Activated naive CD4-positive, alpha-beta T cell treated with anti-CD3 and anti-CD28 coated beads, Interleukin-2, amount 50 U/mL, for 72 hours (primary cell): ENCODE measurements around the gene DAAM2. TPM values are rescaled to one million over a fixed set of nuclear protein-coding genes. Genes with fewer than 3 reads are reported as not detected.

ENCODE experiments used
- ATAC-seq, 2 donors: fragments of 150-1000 bp; cut with Tn5 transposase; 2 replicates each; pipeline ENCODE4 v1.10.0; 2021; ENCODE audit warnings: mild to moderate bottlenecking in 2 of 2, moderate library complexity in 2 of 2
- DNase-seq, 2 donors: peaks; one replicate each; pipeline ENCODE4 v3.0.0; 2021 to 2022; ENCODE audit warnings: low spot score in 2 of 2
- H3K27ac Mint-ChIP-seq, 2 donors: one replicate each; pipeline ENCODE4 v1.8.0; 2022; ENCODE audit warnings: mild to moderate bottlenecking in 2 of 2, mixed read lengths in 2 of 2
- H3K36me3 Mint-ChIP-seq, 2 donors: one replicate each; pipeline ENCODE4 v1.8.0; 2022; ENCODE audit warnings: mixed read lengths in 2 of 2
- H3K9me3 Mint-ChIP-seq, 2 donors: one replicate each; pipeline ENCODE4 v1.8.0; 2022; ENCODE audit warnings: mixed read lengths in 2 of 2
- total RNA-seq, 2 donors: library from RNA; stranded (reverse); gene quantifications; one replicate each; pipeline ENCODE4 v1.2.3, GENCODE V29; 2022

The DAAM2 gene
- total RNA-seq, 2 donors from 2014 or later, result not detected

DNA sequence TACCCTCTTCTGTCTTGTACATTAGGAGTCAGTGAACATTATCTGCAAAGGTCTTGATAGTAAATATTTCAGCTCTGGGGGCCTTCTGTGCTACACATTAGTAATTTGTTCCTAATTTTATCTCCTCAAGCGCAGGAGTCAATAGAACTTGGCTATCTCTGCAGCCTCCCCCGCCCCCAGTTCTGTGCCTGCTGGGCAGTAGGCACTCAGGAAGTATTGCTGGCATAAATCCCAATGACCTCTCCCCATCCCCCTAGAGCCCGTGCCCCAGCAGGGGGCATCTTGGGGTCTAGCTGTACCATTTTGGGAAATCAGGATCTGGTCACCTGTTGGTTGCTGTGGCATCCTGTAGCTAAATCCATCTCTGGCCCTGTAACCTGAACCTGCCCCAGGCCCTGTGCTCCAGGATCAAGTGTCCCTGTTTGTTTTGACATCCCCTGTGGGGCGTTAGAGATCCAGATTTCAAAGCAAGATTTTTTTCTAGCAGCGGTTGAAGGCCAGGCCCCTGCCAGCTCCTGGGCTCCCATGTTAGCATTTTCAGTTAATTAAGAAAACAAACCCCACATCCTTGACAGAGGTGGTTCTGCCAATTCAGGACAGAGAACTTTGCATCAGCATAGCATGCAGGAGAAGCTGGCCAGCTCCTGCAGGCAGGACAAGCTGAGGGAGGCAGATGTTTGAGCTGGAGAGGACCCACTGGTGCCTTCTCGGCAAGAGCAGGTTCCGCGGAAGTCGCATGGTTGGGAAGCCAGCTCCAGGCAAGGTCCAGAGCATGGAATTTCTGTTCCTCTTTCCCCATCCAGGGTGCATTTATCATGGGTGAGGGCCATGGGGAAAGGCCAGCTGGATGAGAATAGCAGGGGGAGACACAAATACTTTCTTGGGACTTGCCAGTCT, 32.1 kb downstream of the DAAM2 start:
- Mint-ChIP-seq H3K27ac (no peak overlapping the region), H3K9me3 (no peaks in the 10 kb centered on the region), H3K36me3 (no peaks in the 10 kb centered on the region)
- DNase-seq, result no peak
- ATAC-seq, result no peak

DNA sequence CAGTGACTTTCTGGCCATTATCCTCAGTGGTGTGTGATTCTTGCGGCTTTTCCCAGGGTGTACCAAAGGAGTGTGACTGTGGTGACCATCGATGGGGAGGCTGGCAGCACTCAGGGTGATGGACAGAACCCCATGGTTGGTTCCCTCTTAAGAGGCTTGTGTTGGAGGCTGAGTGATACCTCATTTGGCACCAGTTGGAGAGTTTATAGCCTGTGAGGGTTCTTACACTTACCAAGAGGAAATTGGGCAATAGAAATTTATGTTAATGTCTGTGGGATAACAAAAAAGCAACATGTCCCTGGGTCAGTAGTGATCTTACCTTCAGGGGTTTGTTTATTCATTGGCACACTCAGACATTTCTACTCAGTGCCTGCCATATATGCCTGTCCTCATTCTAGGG, 37.2 kb downstream of the DAAM2 start:
- no peaks in the 10 kb centered on the region for H3K36me3 Mint-ChIP-seq
- no peak for DNase-seq
- no peak overlapping the region for H3K27ac Mint-ChIP-seq
- H3K9me3 Mint-ChIP-seq, result no peaks in the 10 kb centered on the region
- no peak for ATAC-seq

DNA sequence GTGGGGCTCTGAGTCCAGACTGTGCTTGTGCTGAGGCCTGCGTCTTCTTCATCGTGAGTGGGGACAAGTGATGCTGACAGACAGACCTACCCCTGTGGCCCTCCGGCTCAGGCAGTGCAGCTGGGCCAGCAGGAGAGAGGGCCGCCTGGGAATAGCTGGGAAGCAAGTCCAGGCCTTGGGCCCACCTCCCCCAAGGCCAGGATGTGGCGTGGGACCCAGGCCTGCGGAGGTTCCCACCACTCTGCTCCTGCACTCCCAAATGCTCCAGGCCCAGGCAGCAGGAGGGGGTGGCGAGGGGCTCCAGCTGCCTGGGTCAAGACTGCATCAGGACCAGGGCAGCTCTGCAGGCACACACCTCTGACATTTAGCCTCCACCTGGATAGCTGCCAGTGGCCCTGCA, 38.3 kb downstream of the DAAM2 start:
- Mint-ChIP-seq H3K27ac (no peak overlapping the region), H3K9me3 (no peaks in the 10 kb centered on the region), H3K36me3 (no peaks in the 10 kb centered on the region)
- no peak for ATAC-seq
- DNase-seq, result no peak

DNA sequence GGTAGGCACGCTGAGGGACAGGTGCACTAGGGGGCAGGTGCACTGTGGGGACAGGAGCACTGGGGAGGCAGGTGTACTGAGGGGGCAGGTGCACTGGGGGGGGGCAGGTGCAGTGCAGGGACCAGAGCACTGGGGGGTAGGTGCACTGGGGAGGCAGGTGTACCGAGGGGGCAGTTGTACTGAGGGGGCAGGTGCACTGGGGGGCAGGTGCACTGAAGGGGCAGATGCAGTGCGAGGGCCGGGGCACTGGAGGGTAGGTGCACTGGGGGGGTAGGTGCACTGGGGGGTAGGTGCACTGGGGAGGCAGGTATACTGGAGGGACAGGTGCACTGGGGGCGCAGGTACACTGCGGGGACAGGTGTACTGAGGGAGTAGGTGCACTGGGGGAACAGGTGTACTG, 39.5 kb downstream of the DAAM2 start:
- H3K27ac Mint-ChIP-seq, result no peak overlapping the region
- DNase-seq (no peak), ATAC-seq (no peak)
- no peaks in the 10 kb centered on the region for H3K9me3 Mint-ChIP-seq
- H3K36me3 Mint-ChIP-seq, result no peaks in the 10 kb centered on the region

DNA sequence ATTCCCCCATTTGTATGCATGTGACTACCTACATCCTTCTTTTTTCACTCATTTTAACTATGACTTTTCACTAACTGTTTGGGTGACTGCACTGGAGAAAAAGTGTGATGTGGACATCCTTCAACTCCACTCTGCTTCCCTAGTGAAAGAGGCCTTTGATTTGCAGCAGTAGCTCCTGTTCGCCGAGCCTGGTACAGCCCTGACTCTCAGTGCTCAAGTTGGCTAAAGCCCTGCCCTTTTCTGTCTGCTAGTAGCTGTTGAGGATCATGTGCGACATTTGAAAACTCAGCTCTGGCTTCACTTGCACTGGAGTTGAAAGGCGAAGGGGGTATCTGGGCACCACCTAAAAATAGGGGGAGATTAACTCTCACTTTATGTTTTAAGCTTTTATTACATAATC, 42.1 kb downstream of the DAAM2 start:
- H3K27ac Mint-ChIP-seq, result no peak overlapping the region
- no peaks in the 10 kb centered on the region for H3K9me3 Mint-ChIP-seq
- H3K36me3 Mint-ChIP-seq, result no peaks in the 10 kb centered on the region
- ATAC-seq, result no peak
- DNase-seq, result no peak

DNA sequence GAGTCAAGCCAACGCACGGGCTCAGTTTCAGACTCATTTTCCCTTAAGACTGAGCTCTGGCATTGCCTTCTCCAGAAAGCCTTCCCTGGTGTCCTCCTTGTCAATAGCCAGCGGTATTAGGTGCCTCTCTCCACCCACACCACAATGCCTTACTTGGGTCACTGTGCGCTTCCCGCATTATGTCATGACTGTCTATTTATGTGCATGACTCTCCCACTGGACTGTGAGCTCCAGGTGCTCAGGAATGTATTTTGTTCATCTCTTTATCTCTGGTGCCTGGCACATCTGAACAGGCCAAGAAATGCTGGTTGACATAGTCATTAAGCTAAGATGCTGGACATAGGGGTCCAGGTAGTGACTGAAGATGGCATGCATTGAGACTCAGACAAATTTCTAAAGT, 42.7 kb downstream of the DAAM2 start:
- H3K9me3 Mint-ChIP-seq, result no peaks in the 10 kb centered on the region
- no peak for DNase-seq
- no peak overlapping the region for H3K27ac Mint-ChIP-seq
- no peaks in the 10 kb centered on the region for H3K36me3 Mint-ChIP-seq
- no peak for ATAC-seq

DNA sequence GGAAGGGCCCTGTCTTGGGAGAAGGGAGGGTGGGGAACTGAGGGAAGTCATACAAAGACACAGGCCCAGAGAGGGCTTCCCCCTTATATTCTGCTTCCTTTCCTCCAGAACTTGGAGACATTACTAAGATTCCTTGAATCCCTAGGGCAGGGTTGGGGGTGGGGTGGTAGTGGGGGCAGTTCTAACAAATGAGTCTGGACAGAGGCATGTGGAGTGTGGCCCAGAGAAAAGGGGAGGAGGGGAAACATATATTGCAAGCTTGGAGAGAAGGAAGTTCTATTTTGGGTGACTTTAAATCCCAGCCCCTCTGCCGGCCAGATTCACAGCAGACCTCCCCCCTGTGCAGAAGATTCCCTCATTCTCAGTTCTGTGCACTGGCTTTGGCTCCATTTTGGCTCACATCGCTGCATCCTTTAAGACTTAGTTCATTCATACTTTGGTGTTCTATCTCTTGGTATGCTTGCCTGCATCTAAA, 43.7 kb downstream of the DAAM2 start:
- no peak overlapping the region for H3K27ac Mint-ChIP-seq
- DNase-seq (no peak), ATAC-seq (no peak)
- no peaks in the 10 kb centered on the region for H3K9me3 Mint-ChIP-seq
- no peaks in the 10 kb centered on the region for H3K36me3 Mint-ChIP-seq

DNA sequence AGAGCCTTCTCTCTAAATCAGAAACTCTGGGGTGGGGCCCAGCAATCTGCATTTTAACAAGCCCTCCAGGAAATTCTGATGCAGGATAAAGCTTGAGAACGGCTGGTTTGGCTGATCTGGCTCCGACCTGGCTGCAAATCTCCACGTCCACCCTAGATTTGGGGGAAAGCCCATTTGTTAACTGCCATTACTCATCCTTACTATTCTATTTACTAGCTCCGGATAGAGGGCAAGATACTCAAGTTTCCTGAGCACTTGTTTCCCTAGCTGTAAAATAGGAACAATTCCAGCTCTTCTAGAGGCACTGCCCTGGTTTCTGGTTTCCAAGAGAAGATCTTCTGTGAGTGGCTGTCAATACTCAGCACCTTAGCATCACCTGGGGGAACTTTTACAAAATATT, 44.4 kb downstream of the DAAM2 start:
- Mint-ChIP-seq H3K27ac (no peak overlapping the region), H3K36me3 (no peaks in the 10 kb centered on the region), H3K9me3 (no peaks in the 10 kb centered on the region)
- DNase-seq (no peak), ATAC-seq (no peak)

DNA sequence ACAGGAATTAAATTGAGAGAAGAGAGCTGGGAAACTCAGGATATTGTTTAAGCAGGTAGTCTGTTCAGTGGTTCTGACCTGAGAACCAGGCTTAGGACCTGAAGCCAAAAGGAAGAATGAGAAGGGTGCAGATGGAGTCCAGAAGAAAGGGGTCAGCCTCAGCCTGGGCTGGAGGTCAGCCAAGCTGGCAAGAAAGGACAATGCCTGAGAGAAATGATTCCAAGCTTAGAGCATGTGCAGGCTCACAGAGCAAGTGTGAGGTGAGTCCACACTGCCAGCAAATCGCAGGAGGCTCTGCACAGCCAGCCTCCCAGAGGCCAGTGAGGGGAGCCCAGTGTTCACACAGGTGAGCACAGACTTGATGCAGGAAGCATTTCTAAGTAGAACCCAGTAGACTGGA, 47.3 kb downstream of the DAAM2 start:
- Mint-ChIP-seq H3K9me3 (no peaks in the 10 kb centered on the region), H3K27ac (no peak overlapping the region), H3K36me3 (no peaks in the 10 kb centered on the region)
- ATAC-seq (no peak), DNase-seq (no peak)

DNA sequence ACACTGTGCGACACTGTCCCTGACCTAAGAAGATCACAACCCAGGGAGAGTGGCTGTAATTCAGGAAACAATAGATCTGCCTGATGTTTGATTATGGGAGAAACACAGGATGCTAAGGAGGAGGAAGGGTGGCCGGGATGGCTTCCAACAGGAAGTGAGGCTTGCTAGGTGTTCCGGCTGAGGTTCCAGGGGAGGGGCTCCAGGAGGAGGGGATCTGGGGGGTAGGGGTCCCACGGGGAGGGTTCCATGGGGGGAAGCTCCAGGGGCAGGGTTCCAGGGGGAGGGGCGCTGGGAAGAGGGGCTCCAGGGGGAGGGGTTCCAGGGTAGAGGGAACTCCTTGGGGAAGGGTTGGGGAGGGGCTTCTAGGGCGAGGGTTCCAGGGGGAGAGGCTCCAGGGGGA, 48.6 kb downstream of the DAAM2 start:
- H3K27ac Mint-ChIP-seq, result no peak overlapping the region
- DNase-seq (no peak), ATAC-seq (no peak)
- H3K36me3 Mint-ChIP-seq, result no peaks in the 10 kb centered on the region
- H3K9me3 Mint-ChIP-seq, result no peaks in the 10 kb centered on the region

DNA sequence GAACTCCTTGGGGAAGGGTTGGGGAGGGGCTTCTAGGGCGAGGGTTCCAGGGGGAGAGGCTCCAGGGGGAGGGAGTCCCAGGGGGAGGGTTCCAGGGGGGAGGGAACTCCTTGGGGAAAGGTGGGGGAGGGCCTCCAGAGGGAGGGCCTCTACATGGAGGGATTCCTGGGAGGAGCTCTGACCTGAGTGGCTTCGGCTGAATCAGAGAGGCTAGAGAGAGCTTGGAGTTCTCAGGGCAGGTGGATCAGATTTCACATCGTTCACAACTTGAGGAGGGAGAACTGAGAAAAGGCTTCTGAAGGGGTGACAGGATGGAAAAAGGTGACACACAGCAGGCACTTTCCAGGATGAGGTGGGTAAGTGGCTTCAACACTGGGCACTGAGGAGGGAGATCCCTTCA, 49.1 kb downstream of the DAAM2 start:
- ATAC-seq (no peak), DNase-seq (no peak)
- Mint-ChIP-seq H3K27ac (peak overlapping the region in 1 of 2 donors; percentile 9), H3K9me3 (no peaks in the 10 kb centered on the region), H3K36me3 (no peaks in the 10 kb centered on the region)

DNA sequence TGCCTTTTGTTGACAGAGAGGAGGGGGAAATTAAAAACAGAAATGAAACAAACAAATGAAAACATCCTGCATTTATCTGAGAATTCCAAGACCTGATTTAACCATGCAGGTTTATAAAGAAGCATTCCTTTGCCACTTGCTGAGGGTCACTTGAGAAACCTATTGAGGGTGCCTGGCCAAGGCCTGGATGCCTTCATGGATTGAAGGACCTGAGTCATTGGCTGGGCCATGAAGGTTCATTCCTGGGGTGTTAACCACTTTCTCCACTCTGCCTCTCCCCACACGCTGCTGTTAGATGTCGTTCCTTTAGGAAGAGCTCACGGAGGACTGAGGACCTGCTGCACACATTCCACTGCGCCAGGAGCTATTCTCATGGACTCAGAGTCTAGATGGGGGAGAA, 49.7 kb downstream of the DAAM2 start:
- Mint-ChIP-seq H3K27ac (no peak overlapping the region), H3K36me3 (no peaks in the 10 kb centered on the region), H3K9me3 (no peaks in the 10 kb centered on the region)
- DNase-seq (no peak), ATAC-seq (no peak)

DNA sequence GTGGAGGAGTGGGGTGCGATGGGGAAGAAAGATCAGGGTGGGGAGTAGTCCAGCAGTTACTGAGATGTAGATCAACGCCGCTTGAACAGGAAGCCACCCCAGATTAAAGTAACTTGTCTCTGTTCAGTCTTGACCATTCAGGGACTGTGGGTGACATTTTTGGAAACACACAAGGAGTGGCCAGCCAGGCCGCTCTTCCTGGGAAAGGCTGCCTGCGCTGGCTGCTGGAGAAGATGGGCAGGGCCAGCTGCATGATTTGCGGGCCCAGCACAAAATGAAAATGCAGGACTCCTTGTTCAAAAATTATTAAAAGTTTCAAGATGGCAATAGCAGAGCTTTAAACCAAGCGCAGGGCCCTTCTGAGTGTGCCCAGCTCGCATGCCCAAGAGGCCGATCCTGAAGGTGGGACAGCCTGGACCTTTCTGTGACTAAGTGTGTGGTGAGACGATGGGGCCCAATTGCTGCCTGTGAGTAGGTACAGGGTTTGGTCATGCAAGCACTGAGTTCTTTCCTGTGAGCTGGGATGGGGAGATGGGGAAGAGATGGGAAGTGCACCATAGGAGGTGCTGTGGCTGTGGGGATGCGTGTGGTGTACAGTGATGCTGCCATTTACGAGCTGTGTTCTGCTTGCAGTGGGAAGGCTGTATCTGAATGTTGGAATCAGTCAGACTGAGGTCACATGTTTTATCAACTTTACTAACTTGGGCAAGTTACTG, 51.3 kb downstream of the DAAM2 start:
- no peak overlapping the region for H3K27ac Mint-ChIP-seq
- ATAC-seq (no peak), DNase-seq (no peak)
- H3K9me3 Mint-ChIP-seq, result no peaks in the 10 kb centered on the region
- H3K36me3 Mint-ChIP-seq, result no peaks in the 10 kb centered on the region

DNA sequence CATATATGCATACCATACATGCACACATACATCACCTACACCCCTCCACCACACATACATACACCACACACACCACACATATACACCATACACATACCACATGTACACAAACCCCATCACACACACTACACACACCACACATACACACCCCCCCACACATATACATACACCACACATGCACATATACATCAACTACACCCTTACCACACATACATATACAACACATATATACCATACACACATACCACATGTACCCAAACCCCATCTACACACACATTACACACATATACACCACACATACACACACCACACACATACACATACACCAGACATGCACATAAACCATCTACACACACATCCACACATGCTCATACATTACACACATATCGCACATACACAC, 52.7 kb downstream of the DAAM2 start:
- Mint-ChIP-seq H3K36me3 (no peaks in the 10 kb centered on the region), H3K27ac (no peak overlapping the region), H3K9me3 (no peaks in the 10 kb centered on the region)
- ATAC-seq, result no peak
- no peak for DNase-seq

DNA sequence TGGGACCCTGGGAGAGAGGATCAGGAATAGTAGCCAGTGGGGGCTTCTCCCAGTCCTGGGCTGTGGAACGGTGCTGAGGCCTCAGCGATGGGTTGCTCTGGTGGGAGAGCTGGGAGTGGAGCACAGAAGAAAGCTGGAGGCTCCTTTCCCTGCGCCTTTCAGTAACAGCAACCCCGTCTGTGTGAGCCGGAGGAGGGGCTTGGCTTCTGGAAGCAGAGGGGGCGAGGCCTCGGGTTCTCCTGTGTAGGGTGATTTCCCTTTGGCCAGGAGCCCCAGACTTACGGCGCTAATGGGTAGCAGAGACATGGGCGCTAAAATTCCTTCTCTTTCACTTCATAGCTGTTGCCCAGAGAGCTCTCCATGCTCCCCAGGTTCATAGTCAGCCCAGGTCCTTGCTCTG, 55.0 kb downstream of the DAAM2 start:
- ATAC-seq (no peak), DNase-seq (no peak)
- Mint-ChIP-seq H3K9me3 (no peaks in the 10 kb centered on the region), H3K36me3 (no peaks in the 10 kb centered on the region), H3K27ac (no peak overlapping the region)

DNA sequence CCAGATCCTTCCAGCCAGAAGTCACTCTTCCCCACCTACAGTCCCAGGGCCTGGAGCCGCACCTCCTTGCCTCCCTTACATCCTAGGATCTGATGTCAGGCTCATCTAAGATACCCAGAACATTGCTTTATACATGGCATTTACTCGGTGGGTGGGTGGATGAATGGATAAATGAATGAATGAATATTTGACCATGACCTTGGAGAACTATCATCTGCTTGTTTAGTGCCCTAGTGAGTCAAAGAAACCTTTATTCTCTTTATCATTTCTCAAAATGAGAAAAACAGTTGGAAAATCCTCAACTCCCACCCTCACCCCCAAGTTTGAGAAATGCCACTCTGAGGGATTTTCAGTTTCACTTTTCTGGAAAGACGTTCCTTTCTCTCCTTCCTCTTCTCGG, 56.0 kb downstream of the DAAM2 start:
- DNase-seq, result no peak
- Mint-ChIP-seq H3K27ac (peak overlapping the region in 1 of 2 donors; percentile 53), H3K36me3 (no peaks in the 10 kb centered on the region)

DNA sequence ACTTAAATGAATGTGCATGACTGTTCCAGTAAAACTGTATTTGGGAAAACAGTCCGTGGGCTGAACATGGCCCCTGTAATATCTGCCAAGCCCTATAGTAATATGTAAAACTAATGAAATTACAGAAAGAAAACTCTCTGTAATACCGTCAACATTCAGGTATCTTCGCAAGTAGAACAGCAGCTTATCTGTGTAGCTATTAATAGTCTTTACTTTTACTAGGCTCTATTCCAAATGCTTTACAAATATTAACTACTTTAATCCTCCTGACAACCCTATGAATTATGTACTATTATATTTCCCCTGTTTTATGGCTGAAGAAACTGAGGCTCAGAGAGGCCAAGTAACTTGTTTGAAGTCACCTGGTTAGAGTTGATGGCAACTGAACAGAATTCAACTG, 57.1 kb downstream of the DAAM2 start:
- H3K9me3 Mint-ChIP-seq, result no peaks in the 10 kb centered on the region
- DNase-seq (no peak), ATAC-seq (no peak)
- no peaks in the 10 kb centered on the region for H3K36me3 Mint-ChIP-seq
- no peak overlapping the region for H3K27ac Mint-ChIP-seq

More for the DNA sequence above, 56.0 kb downstream of the DAAM2 start:
- no peak for ATAC-seq
- no peaks in the 10 kb centered on the region for H3K9me3 Mint-ChIP-seq

DNA sequence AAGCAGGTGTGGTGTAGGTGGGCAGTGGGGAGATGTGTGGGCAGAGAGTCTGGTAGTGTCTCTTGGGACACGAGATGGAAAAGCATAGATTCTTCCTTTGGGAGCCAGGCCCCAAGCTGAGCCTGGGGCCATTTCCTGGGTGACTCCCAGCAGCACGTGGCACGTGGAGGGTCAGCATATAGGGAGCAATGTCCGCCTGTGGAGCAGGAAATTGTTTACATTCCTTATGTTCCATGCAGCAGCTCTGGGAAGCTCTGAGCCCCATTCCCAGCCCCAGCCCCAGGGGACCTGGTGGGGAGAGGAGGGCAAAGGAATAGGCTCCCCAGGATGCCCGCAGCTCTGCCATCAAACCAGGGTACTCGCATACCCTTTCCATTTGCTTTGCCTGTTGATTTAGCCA, 57.6 kb downstream of the DAAM2 start:
- ATAC-seq, result no peak
- Mint-ChIP-seq H3K27ac (no peak overlapping the region), H3K9me3 (no peaks in the 10 kb centered on the region), H3K36me3 (no peaks in the 10 kb centered on the region)
- no peak for DNase-seq
